Measurements from ENCODE around the gene GTF2IRD1.

GRCh38 chr7:74575811-74576210, 122.1 kb downstream of the GTF2IRD1 start:
- TF ChIP-seq POLR2AphosphoS5 (IDR thresholded peaks at IDR 0.05; ENCODE audit: low read depth, low read length) = no peak
- TF ChIP-seq POLR2A (IDR thresholded peaks at IDR 0.05; ENCODE audit: low read depth, low read length) = no peak
- TF ChIP-seq TAF1 (IDR thresholded peaks at IDR 0.05; ENCODE audit: borderline replicate concordance, low read depth, low read length) = no peak
